NCI-H2107 (cell line): ENCODE results near the gene EIPR1.

Experiments used
- DNase-seq: peaks from one replicate; lab custom pipeline; 2025; lab: John Stamatoyannopoulos, UW

The EIPR1 gene

GRCh38 chr2:3146772-3147650 is 230.6 kb downstream of the EIPR1 start:
- no peak for DNase-seq

GRCh38 chr2:3146175-3146574 is 231.4 kb downstream of the EIPR1 start:
- DNase-seq = no peak

GRCh38 chr2:3145471-3146021 is 232.1 kb downstream of the EIPR1 start:
- DNase-seq = no peak

- no peak for DNase-seq
Measured at GRCh38 chr2:3144856-3145255, 232.8 kb downstream of the EIPR1 start.

- DNase-seq = no peak
Measured at GRCh38 chr2:3143602-3144001, 234.0 kb downstream of the EIPR1 start.

- no peak for DNase-seq
Measured at GRCh38 chr2:3142961-3143571, 234.6 kb downstream of the EIPR1 start.

GRCh38 chr2:3142210-3142609 is 235.4 kb downstream of the EIPR1 start:
- no peak for DNase-seq

GRCh38 chr2:3141696-3142095 is 235.9 kb downstream of the EIPR1 start:
- DNase-seq = no peak

GRCh38 chr2:3139906-3140305 is 237.7 kb downstream of the EIPR1 start:
- DNase-seq = no peak
